HL-60 (cell line): ENCODE measurements around the gene ANKRD11.

Source experiments
- DNase-seq, 2 experiments: peaks; one replicate each; pipeline ENCODE4 v3.0.0-alpha.2; 2010 to 2020; ENCODE audit warnings: low read depth in 1 of 2, low spot score in 1 of 2
- H3K27ac ChIP-seq: fragments of 250-450 bp; sonication (Bioruptor Pico); replicated peaks from 2 replicates; pipeline ENCODE4 v1.5.1; 2020; ENCODE audit warnings: mild to moderate bottlenecking, moderate library complexity
- H3K27me3 ChIP-seq: fragments of 250-450 bp; sonication (Bioruptor Pico); 2 replicates; pipeline ENCODE4 v1.5.1; 2021; ENCODE audit warnings: mild to moderate bottlenecking, moderate library complexity; ENCODE audit not compliant: insufficient read depth, poor library complexity, severe bottlenecking
- H3K4me3 ChIP-seq: replicated peaks from 2 replicates; pipeline ENCODE4 v1.5.1; 2011; ENCODE audit warnings: mild to moderate bottlenecking, control low read depth, low read length; ENCODE audit not compliant: insufficient read depth
- GABPA ChIP-seq: IDR thresholded peaks from 2 replicates; pipeline ENCODE4 v1.6.1; 2012; ENCODE audit warnings: low read depth
- POLR2AphosphoS5 ChIP-seq: IDR thresholded peaks from 2 replicates; pipeline ENCODE4 v1.6.1; 2012; ENCODE audit warnings: low read depth
- SPI1 ChIP-seq: IDR thresholded peaks from 2 replicates; pipeline ENCODE4 v1.6.1; 2012; ENCODE audit warnings: low read depth, mild to moderate bottlenecking, borderline replicate concordance
- TF ChIP-seq, protein P1 (sequence below): IDR thresholded peaks from one replicate; pipeline ENCODE4 v1.5.1; 2011; ENCODE audit warnings: low read length, control low read depth, inconsistent platforms; ENCODE audit not compliant: insufficient read depth
- TF ChIP-seq, protein P2 (sequence below): IDR thresholded peaks from 2 replicates; pipeline ENCODE4 v1.6.1; 2012; ENCODE audit warnings: low read depth; ENCODE audit not compliant: insufficient replicate concordance

The ANKRD11 gene

DNA sequence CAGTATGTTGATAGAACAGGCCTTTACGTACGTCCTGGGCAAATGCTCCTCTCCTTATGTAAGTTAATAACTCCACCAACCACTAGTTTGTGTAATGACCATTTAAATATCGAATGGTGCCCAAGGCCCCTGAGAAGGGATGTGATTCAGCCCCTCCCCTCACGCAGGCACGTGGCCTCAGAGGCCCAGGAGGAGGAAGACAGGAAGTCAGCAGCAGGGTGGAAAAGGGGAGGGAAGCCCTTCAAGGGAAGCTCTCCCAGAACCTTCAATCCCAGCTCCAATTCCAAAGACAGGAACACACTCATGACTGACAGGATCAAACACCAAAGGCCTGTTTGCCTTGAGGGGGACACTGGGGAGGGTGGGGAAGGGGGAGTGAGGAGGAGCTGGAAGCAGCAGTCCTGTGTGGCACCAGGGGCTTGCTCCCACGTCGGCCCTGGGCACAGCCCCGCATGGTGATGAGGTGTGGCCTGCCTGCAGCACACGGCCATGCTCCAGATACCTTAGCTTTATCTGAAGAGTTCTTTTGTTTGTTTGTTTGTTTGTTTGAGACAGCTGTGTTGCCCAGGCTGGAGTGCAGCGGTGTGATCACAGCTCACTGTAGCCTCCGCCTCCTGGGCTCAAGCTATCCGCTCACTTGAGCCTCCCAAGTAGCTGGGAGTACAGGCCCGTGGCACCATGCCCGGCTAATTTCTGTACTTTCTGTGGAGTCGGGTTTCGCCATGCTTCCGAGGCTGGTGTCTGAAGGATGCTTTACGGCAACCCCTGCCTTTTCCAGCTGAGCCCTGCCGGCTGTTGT, 167.8 kb downstream of the ANKRD11 start:
- no peak overlapping the region for H3K27ac ChIP-seq
- TF ChIP-seq, protein P1, sequence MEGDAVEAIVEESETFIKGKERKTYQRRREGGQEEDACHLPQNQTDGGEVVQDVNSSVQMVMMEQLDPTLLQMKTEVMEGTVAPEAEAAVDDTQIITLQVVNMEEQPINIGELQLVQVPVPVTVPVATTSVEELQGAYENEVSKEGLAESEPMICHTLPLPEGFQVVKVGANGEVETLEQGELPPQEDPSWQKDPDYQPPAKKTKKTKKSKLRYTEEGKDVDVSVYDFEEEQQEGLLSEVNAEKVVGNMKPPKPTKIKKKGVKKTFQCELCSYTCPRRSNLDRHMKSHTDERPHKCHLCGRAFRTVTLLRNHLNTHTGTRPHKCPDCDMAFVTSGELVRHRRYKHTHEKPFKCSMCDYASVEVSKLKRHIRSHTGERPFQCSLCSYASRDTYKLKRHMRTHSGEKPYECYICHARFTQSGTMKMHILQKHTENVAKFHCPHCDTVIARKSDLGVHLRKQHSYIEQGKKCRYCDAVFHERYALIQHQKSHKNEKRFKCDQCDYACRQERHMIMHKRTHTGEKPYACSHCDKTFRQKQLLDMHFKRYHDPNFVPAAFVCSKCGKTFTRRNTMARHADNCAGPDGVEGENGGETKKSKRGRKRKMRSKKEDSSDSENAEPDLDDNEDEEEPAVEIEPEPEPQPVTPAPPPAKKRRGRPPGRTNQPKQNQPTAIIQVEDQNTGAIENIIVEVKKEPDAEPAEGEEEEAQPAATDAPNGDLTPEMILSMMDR = no peak
- TF ChIP-seq POLR2AphosphoS5 = no peak
- no peak for TF ChIP-seq GABPA
- TF ChIP-seq, protein P2, sequence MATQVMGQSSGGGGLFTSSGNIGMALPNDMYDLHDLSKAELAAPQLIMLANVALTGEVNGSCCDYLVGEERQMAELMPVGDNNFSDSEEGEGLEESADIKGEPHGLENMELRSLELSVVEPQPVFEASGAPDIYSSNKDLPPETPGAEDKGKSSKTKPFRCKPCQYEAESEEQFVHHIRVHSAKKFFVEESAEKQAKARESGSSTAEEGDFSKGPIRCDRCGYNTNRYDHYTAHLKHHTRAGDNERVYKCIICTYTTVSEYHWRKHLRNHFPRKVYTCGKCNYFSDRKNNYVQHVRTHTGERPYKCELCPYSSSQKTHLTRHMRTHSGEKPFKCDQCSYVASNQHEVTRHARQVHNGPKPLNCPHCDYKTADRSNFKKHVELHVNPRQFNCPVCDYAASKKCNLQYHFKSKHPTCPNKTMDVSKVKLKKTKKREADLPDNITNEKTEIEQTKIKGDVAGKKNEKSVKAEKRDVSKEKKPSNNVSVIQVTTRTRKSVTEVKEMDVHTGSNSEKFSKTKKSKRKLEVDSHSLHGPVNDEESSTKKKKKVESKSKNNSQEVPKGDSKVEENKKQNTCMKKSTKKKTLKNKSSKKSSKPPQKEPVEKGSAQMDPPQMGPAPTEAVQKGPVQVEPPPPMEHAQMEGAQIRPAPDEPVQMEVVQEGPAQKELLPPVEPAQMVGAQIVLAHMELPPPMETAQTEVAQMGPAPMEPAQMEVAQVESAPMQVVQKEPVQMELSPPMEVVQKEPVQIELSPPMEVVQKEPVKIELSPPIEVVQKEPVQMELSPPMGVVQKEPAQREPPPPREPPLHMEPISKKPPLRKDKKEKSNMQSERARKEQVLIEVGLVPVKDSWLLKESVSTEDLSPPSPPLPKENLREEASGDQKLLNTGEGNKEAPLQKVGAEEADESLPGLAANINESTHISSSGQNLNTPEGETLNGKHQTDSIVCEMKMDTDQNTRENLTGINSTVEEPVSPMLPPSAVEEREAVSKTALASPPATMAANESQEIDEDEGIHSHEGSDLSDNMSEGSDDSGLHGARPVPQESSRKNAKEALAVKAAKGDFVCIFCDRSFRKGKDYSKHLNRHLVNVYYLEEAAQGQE = no peak
- no peak for TF ChIP-seq SPI1
- H3K4me3 ChIP-seq = no peak overlapping the region
- H3K27me3 ChIP-seq = no peaks in the 10 kb centered on the region
- peak; percentile 13 to 18 for DNase-seq

DNA sequence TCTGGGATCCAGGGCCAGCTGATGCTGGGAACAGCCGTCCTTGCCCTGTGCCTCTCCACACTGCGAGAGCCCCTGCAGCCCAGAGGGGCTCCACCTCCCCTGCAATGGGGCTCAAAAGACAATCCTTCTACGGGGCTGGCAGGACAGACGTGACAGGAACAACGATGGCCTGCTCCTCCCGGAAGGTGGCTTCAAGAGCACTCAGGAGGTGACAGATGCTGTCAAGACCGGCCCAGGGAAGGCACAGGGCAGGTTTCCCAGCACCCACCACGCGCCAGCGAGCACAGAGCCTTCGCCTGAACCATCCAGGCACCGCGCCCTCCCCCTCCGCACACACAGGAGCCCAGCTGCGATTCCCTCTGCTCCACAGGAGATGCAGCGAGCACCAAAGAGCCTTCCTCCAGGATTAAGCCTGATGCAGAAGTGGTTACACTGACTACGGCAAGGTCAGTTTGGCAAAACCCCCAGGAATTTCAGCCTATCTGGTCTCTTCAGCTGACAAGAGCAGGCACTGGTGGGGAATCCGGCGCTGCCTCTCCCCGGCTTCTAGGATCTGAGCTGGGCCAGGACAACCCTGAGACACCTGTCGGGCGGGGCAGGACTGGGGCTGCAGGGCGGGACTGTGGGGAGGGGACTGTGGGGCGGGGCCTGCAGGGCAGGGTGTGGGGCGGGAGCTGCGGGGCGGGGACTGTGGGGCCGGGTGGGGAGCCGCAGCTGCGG, 169.4 kb downstream of the ANKRD11 start:
- no peak for DNase-seq
- Histone ChIP-seq H3K27ac (no peak overlapping the region), H3K27me3 (no peaks in the 10 kb centered on the region), H3K4me3 (no peak overlapping the region)
- TF ChIP-seq SPI1 (no peak), GABPA (no peak), POLR2AphosphoS5 (no peak)
- TF ChIP-seq, protein P1 = no peak
- TF ChIP-seq, protein P2 = no peak

DNA sequence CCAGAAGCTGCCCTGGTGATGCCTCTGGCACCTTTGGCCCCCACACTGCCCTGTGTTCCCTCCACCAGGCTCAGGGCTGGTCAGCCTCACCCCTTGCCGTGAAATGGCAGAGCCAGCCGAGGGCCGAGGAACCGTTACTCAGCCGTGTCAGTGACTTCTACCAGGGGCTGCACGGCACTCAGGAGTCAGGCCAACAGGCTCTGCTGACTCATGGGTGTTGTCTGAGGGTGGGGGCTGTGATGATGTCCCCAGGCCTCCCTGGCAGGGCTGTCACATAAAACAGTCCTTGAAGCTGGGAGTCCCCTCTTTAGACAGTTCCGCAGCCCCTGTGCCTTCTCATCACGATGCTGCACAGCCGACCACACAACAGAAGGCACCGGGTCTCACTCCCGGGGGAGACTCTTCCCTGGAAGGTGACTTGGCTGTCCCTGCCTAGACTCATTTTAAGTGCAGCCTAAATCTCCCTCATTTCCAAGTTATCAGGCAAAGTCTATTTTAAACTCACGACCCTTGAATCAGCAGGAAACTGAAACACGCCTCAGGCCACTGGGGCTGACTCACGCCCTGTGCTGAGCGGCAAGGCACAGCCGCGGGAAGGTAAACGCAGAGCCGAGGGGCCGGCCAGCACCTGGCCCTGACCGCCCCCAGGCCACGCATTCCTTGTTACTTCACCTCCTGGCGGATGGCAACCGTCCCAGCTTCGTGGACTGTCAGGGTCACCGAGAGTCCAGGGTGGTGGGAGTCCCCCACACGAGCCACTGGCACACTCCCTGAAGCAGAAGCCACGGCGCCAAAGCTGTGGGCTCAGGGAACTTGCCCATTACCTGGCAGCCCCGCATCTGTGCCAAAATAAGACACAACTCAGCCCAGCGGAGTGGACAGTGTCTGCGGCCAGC, 170.2 kb downstream of the ANKRD11 start:
- Histone ChIP-seq H3K27ac (no peak overlapping the region), H3K4me3 (no peak overlapping the region), H3K27me3 (no peaks in the 10 kb centered on the region)
- TF ChIP-seq, protein P2 = no peak
- TF ChIP-seq, protein P1 = no peak
- TF ChIP-seq SPI1 (no peak), GABPA (no peak), POLR2AphosphoS5 (no peak)
- no peak for DNase-seq
